Neural cell (in vitro differentiated cells): Measurements from ENCODE around the gene SLC7A14. TPM values are rescaled to one million over a fixed set of nuclear protein-coding genes. Genes with fewer than 3 reads are reported as not detected.

Experiments
- H2AFZ ChIP-seq: fragments of 200-600, 300-800 bp; sonication (generic), shearing (Covaris generic); 2 replicates; pipeline ENCODE4 v1.6.0; 2014; ENCODE audit warnings: low read depth, mild to moderate bottlenecking, antibody characterized with exemption, low read length, moderate library complexity
- H3F3A ChIP-seq: fragments of 200-600 bp; shearing (Covaris generic); 2 replicates; pipeline ENCODE4 v1.6.1; 2016; ENCODE audit warnings: mild to moderate bottlenecking, moderate library complexity, mixed read lengths, antibody characterized with exemption, low read length; ENCODE audit not compliant: insufficient read depth, poor library complexity, severe bottlenecking
- H3K27ac ChIP-seq: fragments of 200-600, 300-800 bp; sonication (generic), shearing (Covaris generic); 2 replicates; pipeline ENCODE4 v1.5.1; 2014; ENCODE audit warnings: mild to moderate bottlenecking, low read length, moderate library complexity
- H3K27me3 ChIP-seq: fragments of 300-800, 200-600 bp; sonication (generic), shearing (Covaris generic); 2 replicates; pipeline ENCODE4 v1.6.0; 2014; ENCODE audit warnings: mild to moderate bottlenecking, low read depth, low read length, moderate library complexity; ENCODE audit not compliant: insufficient read depth
- H3K36me3 ChIP-seq: fragments of 300-800, 200-600 bp; sonication (generic), shearing (Covaris generic); 2 replicates; pipeline ENCODE4 v1.5.1; 2014; ENCODE audit warnings: mild to moderate bottlenecking, antibody characterized with exemption, low read length, moderate library complexity; ENCODE audit not compliant: insufficient read depth
- H3K4me2 ChIP-seq: fragments of 300-800, 200-600 bp; sonication (generic), shearing (Covaris generic); 2 replicates; pipeline ENCODE4 v1.6.0; 2014; ENCODE audit warnings: mild to moderate bottlenecking, low read length
- H3K4me3 ChIP-seq: fragments of 300-800, 200-600 bp; sonication (generic), shearing (Covaris generic); 2 replicates; pipeline ENCODE4 v1.5.1; 2014; ENCODE audit warnings: mild to moderate bottlenecking, low read length, moderate library complexity
- H3K79me2 ChIP-seq: fragments of 200-600 bp; shearing (Covaris generic); replicated peaks from 2 replicates; pipeline ENCODE4 v1.6.0; 2014; ENCODE audit warnings: mild to moderate bottlenecking, low read length, moderate library complexity; ENCODE audit not compliant: insufficient read depth
- H3K9ac ChIP-seq: fragments of 300-800, 200-600 bp; sonication (generic), shearing (Covaris generic); 2 replicates; pipeline ENCODE4 v1.6.1; 2016; ENCODE audit warnings: mild to moderate bottlenecking, low read length, mixed read lengths
- H3K9me2 ChIP-seq: fragments of 200-600 bp; shearing (Covaris generic); 2 replicates; pipeline ENCODE4 v1.6.1; 2016; ENCODE audit warnings: mild to moderate bottlenecking, low read length, mixed read lengths; ENCODE audit not compliant: insufficient read depth
- H3K9me3 ChIP-seq: fragments of 200-600, 300-800 bp; sonication (generic), shearing (Covaris generic); 2 replicates; pipeline ENCODE4 v1.6.1; 2016; ENCODE audit warnings: mild to moderate bottlenecking, mixed run types, low read length, moderate library complexity, mixed read lengths
- H4K20me1 ChIP-seq: fragments of 200-600 bp; shearing (Covaris generic); 2 replicates; pipeline ENCODE4 v1.6.1; 2016; ENCODE audit warnings: mild to moderate bottlenecking, mixed run types; ENCODE audit not compliant: insufficient read depth
- EP300 ChIP-seq: fragments of 450-650 bp; conservative IDR thresholded peaks from 2 replicates; pipeline ENCODE4 v1.6.1; 2014; ENCODE audit warnings: antibody characterized with exemption, mild to moderate bottlenecking, moderate library complexity; ENCODE audit not compliant: poor library complexity, severe bottlenecking
- EZH2 ChIP-seq: fragments of 200-600, 300-800 bp; shearing (Covaris generic), sonication (generic); IDR thresholded peaks from 2 replicates; pipeline ENCODE4 v1.6.1; 2014; ENCODE audit warnings: antibody characterized with exemption, low read length, borderline replicate concordance, mild to moderate bottlenecking; ENCODE audit not compliant: insufficient read depth, poor library complexity, severe bottlenecking
- MXI1 ChIP-seq: fragments of 450-650 bp; conservative IDR thresholded peaks from 2 replicates; pipeline ENCODE4 v1.6.1; 2014; ENCODE audit warnings: antibody characterized with exemption, mild to moderate bottlenecking; ENCODE audit not compliant: poor library complexity, severe bottlenecking
- POLR2AphosphoS5 ChIP-seq: IDR thresholded peaks from 2 replicates; pipeline ENCODE4 v1.6.1; 2012
- RAD21 ChIP-seq: fragments of 450-650 bp; conservative IDR thresholded peaks from 2 replicates; pipeline ENCODE4 v1.6.1; 2014; ENCODE audit warnings: antibody characterized with exemption, mild to moderate bottlenecking, moderate library complexity
- REST ChIP-seq: IDR thresholded peaks from 2 replicates; pipeline ENCODE4 v1.6.1; 2012; ENCODE audit warnings: borderline replicate concordance
- SMC3 ChIP-seq: fragments of 450-650 bp; conservative IDR thresholded peaks from 2 replicates; pipeline ENCODE4 v1.6.1; 2014; ENCODE audit warnings: antibody characterized with exemption, mild to moderate bottlenecking, moderate library complexity; ENCODE audit not compliant: poor library complexity
- TAF1 ChIP-seq: IDR thresholded peaks from 2 replicates; pipeline ENCODE4 v1.6.1; 2012; ENCODE audit warnings: low read depth
- polyA plus RNA-seq: library from polyadenylated mRNA; depleted of rRNA; stranded (reverse); fragments of >200 nt; gene quantifications from 2 replicates; pipeline ENCODE4 v1.2.3, GENCODE V29; 2014
- TF ChIP-seq, protein P1 (sequence below): fragments of 450-650 bp; IDR thresholded peaks from 2 replicates; pipeline ENCODE4 v1.5.1; 2014; ENCODE audit warnings: antibody characterized with exemption, mild to moderate bottlenecking, moderate library complexity; ENCODE audit not compliant: poor library complexity, severe bottlenecking

The SLC7A14 gene
- polyA plus RNA-seq, 1 donor from 2014 or later: 5.1 TPM

DNA sequence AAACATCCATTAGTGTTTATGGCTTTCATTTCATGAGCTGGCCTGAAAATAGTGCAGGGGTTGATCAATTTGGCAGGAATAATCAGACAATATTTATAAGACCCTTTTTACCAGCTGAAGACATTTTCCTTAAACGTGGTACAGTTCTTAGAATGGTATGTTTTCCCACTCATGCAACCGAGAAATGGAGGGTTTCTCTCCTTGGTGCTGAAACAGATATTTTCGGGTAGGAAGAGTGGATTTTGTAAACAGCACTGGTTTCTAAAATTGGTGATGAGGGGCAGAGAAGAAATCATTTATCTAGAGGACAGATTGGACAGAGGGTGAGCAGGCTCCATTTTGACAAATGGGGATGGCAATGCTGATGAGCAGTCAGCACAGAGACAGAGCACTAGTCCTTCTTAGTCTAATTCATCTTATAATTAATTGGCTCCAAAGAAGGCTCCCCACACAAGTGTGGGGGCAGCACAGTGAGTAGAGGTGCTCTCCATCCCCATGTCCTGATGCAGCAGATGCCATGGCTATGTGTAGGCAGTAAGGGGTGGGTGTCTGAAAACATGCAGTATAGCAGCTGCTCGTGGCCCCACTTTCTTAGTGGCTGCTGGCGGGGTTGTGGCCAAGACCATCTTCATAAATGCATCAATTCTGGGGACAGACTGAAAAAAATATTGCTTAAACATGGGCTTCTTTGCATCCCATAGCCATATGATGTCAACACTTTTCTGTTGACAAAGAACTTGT is 18.1 kb upstream of the SLC7A14 start:
- Histone ChIP-seq H3K79me2 (no peaks in the 10 kb centered on the region), H3K36me3 (no peaks in the 10 kb centered on the region), H2AFZ (no peak overlapping the region), H3K27me3 (no peaks in the 10 kb centered on the region), H3K9ac (no peak overlapping the region), H4K20me1 (no peaks in the 10 kb centered on the region), H3K9me3 (no peaks in the 10 kb centered on the region), H3K4me2 (no peak overlapping the region), H3K4me3 (no peak overlapping the region), H3K9me2 (no peaks in the 10 kb centered on the region), H3F3A (no peaks in the 10 kb centered on the region), H3K27ac (no peak overlapping the region)
- no peak for TF ChIP-seq EP300
- TF ChIP-seq TAF1: no peak
- TF ChIP-seq POLR2AphosphoS5: no peak
- TF ChIP-seq REST: no peak
- no peak for TF ChIP-seq EZH2
- TF ChIP-seq RAD21: no peak
- no peak for TF ChIP-seq MXI1
- TF ChIP-seq, protein P1, sequence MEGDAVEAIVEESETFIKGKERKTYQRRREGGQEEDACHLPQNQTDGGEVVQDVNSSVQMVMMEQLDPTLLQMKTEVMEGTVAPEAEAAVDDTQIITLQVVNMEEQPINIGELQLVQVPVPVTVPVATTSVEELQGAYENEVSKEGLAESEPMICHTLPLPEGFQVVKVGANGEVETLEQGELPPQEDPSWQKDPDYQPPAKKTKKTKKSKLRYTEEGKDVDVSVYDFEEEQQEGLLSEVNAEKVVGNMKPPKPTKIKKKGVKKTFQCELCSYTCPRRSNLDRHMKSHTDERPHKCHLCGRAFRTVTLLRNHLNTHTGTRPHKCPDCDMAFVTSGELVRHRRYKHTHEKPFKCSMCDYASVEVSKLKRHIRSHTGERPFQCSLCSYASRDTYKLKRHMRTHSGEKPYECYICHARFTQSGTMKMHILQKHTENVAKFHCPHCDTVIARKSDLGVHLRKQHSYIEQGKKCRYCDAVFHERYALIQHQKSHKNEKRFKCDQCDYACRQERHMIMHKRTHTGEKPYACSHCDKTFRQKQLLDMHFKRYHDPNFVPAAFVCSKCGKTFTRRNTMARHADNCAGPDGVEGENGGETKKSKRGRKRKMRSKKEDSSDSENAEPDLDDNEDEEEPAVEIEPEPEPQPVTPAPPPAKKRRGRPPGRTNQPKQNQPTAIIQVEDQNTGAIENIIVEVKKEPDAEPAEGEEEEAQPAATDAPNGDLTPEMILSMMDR: no peak
- TF ChIP-seq SMC3: no peak

GRCh38 chr3:170602556-170602955 is 16.7 kb upstream of the SLC7A14 start:
- H3K4me2 ChIP-seq: no peak overlapping the region
- no peak overlapping the region for H3K27ac ChIP-seq
- H3K9me3 ChIP-seq: no peaks in the 10 kb centered on the region
- no peaks in the 10 kb centered on the region for H3K36me3 ChIP-seq
- no peak overlapping the region for H3K4me3 ChIP-seq
- no peaks in the 10 kb centered on the region for H3K27me3 ChIP-seq
- no peak overlapping the region for H3K9ac ChIP-seq
- H2AFZ ChIP-seq: no peak overlapping the region
- H3F3A ChIP-seq: no peaks in the 10 kb centered on the region
- no peak for TF ChIP-seq POLR2AphosphoS5
- no peak for TF ChIP-seq EP300
- TF ChIP-seq, protein P1: no peak
- no peak for TF ChIP-seq EZH2
- TF ChIP-seq REST: no peak
- TF ChIP-seq MXI1: no peak
- TF ChIP-seq SMC3: no peak
- TF ChIP-seq RAD21: no peak
- TF ChIP-seq TAF1: no peak
- H3K9me2 ChIP-seq: no peaks in the 10 kb centered on the region
- no peaks in the 10 kb centered on the region for H3K79me2 ChIP-seq
- no peaks in the 10 kb centered on the region for H4K20me1 ChIP-seq
